ENCODE data around the gene DNASE1. TPM values are rescaled to one million over a fixed set of nuclear protein-coding genes. Genes with fewer than 3 reads are reported as not detected.
A peak's percentile ranks its signal among the peaks of the same experiment; 100 is the strongest.

The DNASE1 gene
- total RNA-seq, 3 donors from 2014 or later: 3.7 to 4.2 (median 3.9) TPM

GRCh38 chr16:3669082-3669481 lies 14.6 kb downstream of the DNASE1 start:
- Mint-ChIP-seq H3K4me3 (no peak overlapping the region), H3K36me3 (ENCODE audit: insufficient read depth) (peaks cover 31% of the 10 kb centered on the region), H3K27me3 (ENCODE audit: low read depth) (no peaks in the 10 kb centered on the region), H3K9me3 (no peaks in the 10 kb centered on the region), H3K4me1 (ENCODE audit: low read depth) (peaks cover 15% of the 10 kb centered on the region)
- ATAC-seq (no peak), DNase-seq (no peak)

GRCh38 chr16:3670711-3671110 lies 16.2 kb downstream of the DNASE1 start:
- peaks cover 28% of the 10 kb centered on the region for H3K36me3 Mint-ChIP-seq (ENCODE audit: insufficient read depth)
- H3K9me3 Mint-ChIP-seq: no peaks in the 10 kb centered on the region
- H3K27me3 Mint-ChIP-seq (ENCODE audit: low read depth): no peaks in the 10 kb centered on the region
- H3K4me3 Mint-ChIP-seq: no peak overlapping the region
- no peak for ATAC-seq
- DNase-seq: no peak
- H3K4me1 Mint-ChIP-seq (ENCODE audit: low read depth): peaks cover 10% of the 10 kb centered on the region

GRCh38 chr16:3671424-3671823 lies 16.9 kb downstream of the DNASE1 start:
- Mint-ChIP-seq H3K36me3 (ENCODE audit: insufficient read depth) (peaks cover 25% of the 10 kb centered on the region), H3K4me1 (ENCODE audit: low read depth) (peaks cover 3% of the 10 kb centered on the region), H3K27me3 (ENCODE audit: low read depth) (no peaks in the 10 kb centered on the region), H3K9me3 (no peaks in the 10 kb centered on the region), H3K4me3 (no peak overlapping the region)
- DNase-seq (no peak), ATAC-seq (no peak)

GRCh38 chr16:3672571-3673041 lies 18.1 kb downstream of the DNASE1 start:
- H3K27me3 Mint-ChIP-seq (ENCODE audit: low read depth): no peaks in the 10 kb centered on the region
- ATAC-seq (no peak), DNase-seq (no peak)
- no peak overlapping the region for H3K4me3 Mint-ChIP-seq
- no peaks in the 10 kb centered on the region for H3K9me3 Mint-ChIP-seq
- peaks cover 2% of the 10 kb centered on the region for H3K4me1 Mint-ChIP-seq (ENCODE audit: low read depth)
- H3K36me3 Mint-ChIP-seq (ENCODE audit: insufficient read depth): peaks cover 29% of the 10 kb centered on the region

GRCh38 chr16:3673201-3673600 lies 18.7 kb downstream of the DNASE1 start:
- Mint-ChIP-seq H3K36me3 (ENCODE audit: insufficient read depth) (peaks cover 33% of the 10 kb centered on the region), H3K4me3 (no peak overlapping the region), H3K9me3 (no peaks in the 10 kb centered on the region), H3K27me3 (ENCODE audit: low read depth) (no peaks in the 10 kb centered on the region), H3K4me1 (ENCODE audit: low read depth) (peaks cover 2% of the 10 kb centered on the region)
- no peak for DNase-seq
- ATAC-seq: no peak

- Mint-ChIP-seq H3K4me3 (no peak overlapping the region), H3K9me3 (no peaks in the 10 kb centered on the region), H3K4me1 (ENCODE audit: low read depth) (peaks cover 2% of the 10 kb centered on the region), H3K27me3 (ENCODE audit: low read depth) (no peaks in the 10 kb centered on the region), H3K36me3 (ENCODE audit: insufficient read depth) (peaks cover 32% of the 10 kb centered on the region)
- no peak for DNase-seq
- no peak for ATAC-seq
Measured at GRCh38 chr16:3673676-3674377, 19.3 kb downstream of the DNASE1 start.

GRCh38 chr16:3674513-3675295 lies 20.2 kb downstream of the DNASE1 start:
- DNase-seq (no peak), ATAC-seq (no peak)
- H3K4me1 Mint-ChIP-seq (ENCODE audit: low read depth): peaks cover 2% of the 10 kb centered on the region
- peaks cover 34% of the 10 kb centered on the region for H3K36me3 Mint-ChIP-seq (ENCODE audit: insufficient read depth)
- no peak overlapping the region for H3K4me3 Mint-ChIP-seq
- no peaks in the 10 kb centered on the region for H3K27me3 Mint-ChIP-seq (ENCODE audit: low read depth)
- no peaks in the 10 kb centered on the region for H3K9me3 Mint-ChIP-seq

- no peak for DNase-seq
- no peak overlapping the region for H3K4me3 Mint-ChIP-seq
- no peak for ATAC-seq
- no peaks in the 10 kb centered on the region for H3K27me3 Mint-ChIP-seq (ENCODE audit: low read depth)
- H3K9me3 Mint-ChIP-seq: no peaks in the 10 kb centered on the region
- peaks cover 37% of the 10 kb centered on the region for H3K36me3 Mint-ChIP-seq (ENCODE audit: insufficient read depth)
- H3K4me1 Mint-ChIP-seq (ENCODE audit: low read depth): peaks cover 2% of the 10 kb centered on the region
Measured at GRCh38 chr16:3675601-3676130, 21.2 kb downstream of the DNASE1 start.

- H3K27me3 Mint-ChIP-seq (ENCODE audit: low read depth): no peaks in the 10 kb centered on the region
- DNase-seq (no peak), ATAC-seq (no peak)
- no peaks in the 10 kb centered on the region for H3K9me3 Mint-ChIP-seq
- H3K4me1 Mint-ChIP-seq (ENCODE audit: low read depth): no peaks in the 10 kb centered on the region
- peaks cover 45% of the 10 kb centered on the region for H3K36me3 Mint-ChIP-seq (ENCODE audit: insufficient read depth)
- no peak overlapping the region for H3K4me3 Mint-ChIP-seq
Measured at GRCh38 chr16:3677994-3678393, 23.5 kb downstream of the DNASE1 start.

- DNase-seq (no peak), ATAC-seq (no peak)
- Mint-ChIP-seq H3K36me3 (ENCODE audit: insufficient read depth) (peaks cover 42% of the 10 kb centered on the region), H3K9me3 (no peaks in the 10 kb centered on the region), H3K4me1 (ENCODE audit: low read depth) (no peaks in the 10 kb centered on the region), H3K4me3 (no peak overlapping the region), H3K27me3 (ENCODE audit: low read depth) (no peaks in the 10 kb centered on the region)
Measured at GRCh38 chr16:3681206-3681605, 26.7 kb downstream of the DNASE1 start.

GRCh38 chr16:3687021-3687420 lies 32.5 kb downstream of the DNASE1 start:
- no peak for ATAC-seq
- no peaks in the 10 kb centered on the region for H3K27me3 Mint-ChIP-seq (ENCODE audit: low read depth)
- no peaks in the 10 kb centered on the region for H3K9me3 Mint-ChIP-seq
- peaks cover 31% of the 10 kb centered on the region for H3K36me3 Mint-ChIP-seq (ENCODE audit: insufficient read depth)
- no peak overlapping the region for H3K4me3 Mint-ChIP-seq
- DNase-seq: no peak
- H3K4me1 Mint-ChIP-seq (ENCODE audit: low read depth): peaks cover 6% of the 10 kb centered on the region

- no peaks in the 10 kb centered on the region for H3K9me3 Mint-ChIP-seq
Measured at GRCh38 chr16:3687792-3688191, 33.3 kb downstream of the DNASE1 start.

GRCh38 chr16:3689731-3690130 lies 35.2 kb downstream of the DNASE1 start:
- DNase-seq (no peak), ATAC-seq (no peak)
- peaks cover 27% of the 10 kb centered on the region for H3K36me3 Mint-ChIP-seq (ENCODE audit: insufficient read depth)
- peaks cover 6% of the 10 kb centered on the region for H3K4me1 Mint-ChIP-seq (ENCODE audit: low read depth)
- H3K9me3 Mint-ChIP-seq: no peaks in the 10 kb centered on the region
- H3K27me3 Mint-ChIP-seq (ENCODE audit: low read depth): no peaks in the 10 kb centered on the region
- H3K4me3 Mint-ChIP-seq: no peak overlapping the region

More at GRCh38 chr16:3687792-3688191, 33.3 kb downstream of the DNASE1 start:
- Mint-ChIP-seq H3K4me1 (ENCODE audit: low read depth) (peaks cover 6% of the 10 kb centered on the region), H3K27me3 (ENCODE audit: low read depth) (no peaks in the 10 kb centered on the region), H3K36me3 (ENCODE audit: insufficient read depth) (peaks cover 30% of the 10 kb centered on the region), H3K4me3 (no peak overlapping the region)
- no peak for DNase-seq
- ATAC-seq: no peak

- Mint-ChIP-seq H3K4me1 (ENCODE audit: low read depth) (peaks cover 6% of the 10 kb centered on the region), H3K27me3 (ENCODE audit: low read depth) (no peaks in the 10 kb centered on the region), H3K36me3 (ENCODE audit: insufficient read depth) (peaks cover 30% of the 10 kb centered on the region), H3K4me3 (no peak overlapping the region), H3K9me3 (no peaks in the 10 kb centered on the region)
- ATAC-seq (peak; percentile 99), DNase-seq (peak; percentile 83)
Measured at GRCh38 chr16:3690470-3690928, 36.0 kb downstream of the DNASE1 start.

All from activated T-cell treated with anti-CD3 and anti-CD28 coated beads, Interleukin-2, amount 50 U/mL, for 4 hours (primary cell).